ENCODE results near the gene LRPAP1. TPM values are rescaled to one million over a fixed set of nuclear protein-coding genes. Genes with fewer than 3 reads are reported as not detected.

Gene LRPAP1
- total RNA-seq, 2 donors from 2014 or later, result 82.5 to 93.9 TPM

DNA sequence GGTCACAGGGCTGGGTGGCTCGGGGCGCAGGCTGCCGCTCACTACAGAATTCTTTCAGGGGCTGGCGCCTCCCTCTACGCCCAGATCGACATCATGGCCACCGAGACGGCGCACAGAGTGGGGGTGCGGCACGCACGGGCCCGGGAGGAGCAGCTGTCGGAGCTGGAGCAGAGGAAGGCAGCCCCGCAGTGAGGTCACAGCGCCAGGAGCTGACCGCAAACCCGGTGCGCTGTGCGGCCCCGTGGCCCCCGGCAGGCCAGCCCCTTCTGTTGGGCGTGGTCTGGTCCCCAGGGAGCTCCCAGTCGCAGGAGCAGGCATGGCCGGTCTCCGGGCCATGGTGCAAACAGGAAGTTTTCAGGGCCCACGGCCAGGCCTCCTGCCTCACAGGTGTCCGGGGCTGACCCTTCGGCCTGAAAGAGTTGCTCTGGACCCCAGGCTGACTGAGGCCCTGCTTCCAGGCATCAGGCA, 31.6 kb downstream of the LRPAP1 start:
- ATAC-seq (no peak), DNase-seq (no peak)
- H3K27ac ChIP-seq, result no peak overlapping the region
- intact Hi-C loops (cut with DNase I), result no loop called here
- TF ChIP-seq, protein P1, sequence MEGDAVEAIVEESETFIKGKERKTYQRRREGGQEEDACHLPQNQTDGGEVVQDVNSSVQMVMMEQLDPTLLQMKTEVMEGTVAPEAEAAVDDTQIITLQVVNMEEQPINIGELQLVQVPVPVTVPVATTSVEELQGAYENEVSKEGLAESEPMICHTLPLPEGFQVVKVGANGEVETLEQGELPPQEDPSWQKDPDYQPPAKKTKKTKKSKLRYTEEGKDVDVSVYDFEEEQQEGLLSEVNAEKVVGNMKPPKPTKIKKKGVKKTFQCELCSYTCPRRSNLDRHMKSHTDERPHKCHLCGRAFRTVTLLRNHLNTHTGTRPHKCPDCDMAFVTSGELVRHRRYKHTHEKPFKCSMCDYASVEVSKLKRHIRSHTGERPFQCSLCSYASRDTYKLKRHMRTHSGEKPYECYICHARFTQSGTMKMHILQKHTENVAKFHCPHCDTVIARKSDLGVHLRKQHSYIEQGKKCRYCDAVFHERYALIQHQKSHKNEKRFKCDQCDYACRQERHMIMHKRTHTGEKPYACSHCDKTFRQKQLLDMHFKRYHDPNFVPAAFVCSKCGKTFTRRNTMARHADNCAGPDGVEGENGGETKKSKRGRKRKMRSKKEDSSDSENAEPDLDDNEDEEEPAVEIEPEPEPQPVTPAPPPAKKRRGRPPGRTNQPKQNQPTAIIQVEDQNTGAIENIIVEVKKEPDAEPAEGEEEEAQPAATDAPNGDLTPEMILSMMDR (IDR thresholded peaks at IDR 0.05), result no peak
- no peak for TF ChIP-seq POLR2A (IDR thresholded peaks at IDR 0.05)
- no peaks in the 10 kb centered on the region for H3K9me3 ChIP-seq
- H3K27me3 ChIP-seq, result no peaks in the 10 kb centered on the region
- H3K36me3 ChIP-seq (replicated peaks in 1 of 2; ENCODE audit: insufficient read depth in 1 of 2, low read depth in 2 of 2), result peaks cover 0 to 1% of the 10 kb centered on the region in 2 donors
- WGBS, 2 donors, result 91 to 97% methylated on average over 5 to 24 of the region's 29 CpGs
- no peak overlapping the region for H3K4me3 ChIP-seq
- H3K4me1 ChIP-seq, result no peaks in the 10 kb centered on the region

DNA sequence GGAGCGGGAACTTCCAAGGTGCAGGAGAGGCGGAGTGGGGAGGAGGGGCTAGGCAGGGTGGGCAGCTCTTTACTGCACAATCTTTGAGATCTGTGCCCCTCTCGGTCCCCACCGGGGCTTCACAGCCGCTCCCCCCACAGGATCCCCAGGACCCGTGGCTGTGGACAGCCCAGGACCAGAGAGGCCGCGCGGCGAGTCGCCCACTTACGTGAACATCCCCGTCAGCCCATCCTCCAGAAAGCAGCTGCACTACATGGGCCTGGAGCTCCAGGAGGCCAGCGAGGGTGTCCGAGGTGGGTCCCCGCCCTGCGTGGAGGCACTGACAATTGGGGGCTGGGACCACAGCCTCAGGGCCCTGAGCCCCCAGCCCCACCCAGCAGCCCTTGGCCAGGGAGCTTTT, 32.1 kb downstream of the LRPAP1 start:
- H3K9me3 ChIP-seq, result no peaks in the 10 kb centered on the region
- TF ChIP-seq, protein P1 (IDR thresholded peaks at IDR 0.05), result no peak
- no peak overlapping the region for H3K27ac ChIP-seq
- no peaks in the 10 kb centered on the region for H3K4me1 ChIP-seq
- 95% methylated on average over 10 to 16 of the region's 17 CpGs for WGBS, 2 donors
- H3K27me3 ChIP-seq, result no peaks in the 10 kb centered on the region
- H3K36me3 ChIP-seq (replicated peaks in 1 of 2; ENCODE audit: insufficient read depth in 1 of 2, low read depth in 2 of 2), result no peaks in the 10 kb centered on the region
- DNase-seq (no peak), ATAC-seq (no peak)
- intact Hi-C loops (cut with DNase I), result no loop called here
- H3K4me3 ChIP-seq, result no peak overlapping the region

DNA sequence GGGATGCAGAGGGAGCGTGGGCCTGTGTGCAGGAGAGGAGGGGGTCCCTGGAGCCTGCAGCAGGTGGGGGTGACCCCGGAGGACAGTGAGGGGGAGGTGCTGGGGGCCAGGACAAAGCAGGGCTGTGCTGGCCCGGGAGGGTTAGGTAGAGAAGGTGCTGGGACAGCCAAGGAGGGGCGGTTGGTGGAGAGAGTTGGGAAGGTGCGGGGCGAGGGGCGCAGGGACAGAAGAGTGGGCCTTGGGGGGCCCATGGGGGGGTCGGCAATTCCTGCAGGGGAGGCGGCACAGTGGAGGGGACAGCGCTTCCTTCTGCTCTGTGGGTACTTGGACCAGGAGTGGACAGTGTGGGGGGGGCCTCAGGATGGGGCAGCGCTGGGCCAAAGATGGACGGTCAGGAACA, 32.5 kb downstream of the LRPAP1 start:
- H3K4me3 ChIP-seq, result no peak overlapping the region
- H3K27ac ChIP-seq, result no peak overlapping the region
- H3K36me3 ChIP-seq (replicated peaks in 1 of 2; ENCODE audit: insufficient read depth in 1 of 2, low read depth in 2 of 2), result no peaks in the 10 kb centered on the region
- ATAC-seq (no peak), DNase-seq (no peak)
- no peaks in the 10 kb centered on the region for H3K4me1 ChIP-seq
- intact Hi-C loops (cut with DNase I), result no loop called here
- no peak for TF ChIP-seq POLR2A (IDR thresholded peaks at IDR 0.05)
- TF ChIP-seq, protein P1 (IDR thresholded peaks at IDR 0.05), result no peak
- no peaks in the 10 kb centered on the region for H3K27me3 ChIP-seq
- no peaks in the 10 kb centered on the region for H3K9me3 ChIP-seq
- WGBS, 2 donors, result 88 to 93% methylated on average over 12 of the region's 12 CpGs

DNA sequence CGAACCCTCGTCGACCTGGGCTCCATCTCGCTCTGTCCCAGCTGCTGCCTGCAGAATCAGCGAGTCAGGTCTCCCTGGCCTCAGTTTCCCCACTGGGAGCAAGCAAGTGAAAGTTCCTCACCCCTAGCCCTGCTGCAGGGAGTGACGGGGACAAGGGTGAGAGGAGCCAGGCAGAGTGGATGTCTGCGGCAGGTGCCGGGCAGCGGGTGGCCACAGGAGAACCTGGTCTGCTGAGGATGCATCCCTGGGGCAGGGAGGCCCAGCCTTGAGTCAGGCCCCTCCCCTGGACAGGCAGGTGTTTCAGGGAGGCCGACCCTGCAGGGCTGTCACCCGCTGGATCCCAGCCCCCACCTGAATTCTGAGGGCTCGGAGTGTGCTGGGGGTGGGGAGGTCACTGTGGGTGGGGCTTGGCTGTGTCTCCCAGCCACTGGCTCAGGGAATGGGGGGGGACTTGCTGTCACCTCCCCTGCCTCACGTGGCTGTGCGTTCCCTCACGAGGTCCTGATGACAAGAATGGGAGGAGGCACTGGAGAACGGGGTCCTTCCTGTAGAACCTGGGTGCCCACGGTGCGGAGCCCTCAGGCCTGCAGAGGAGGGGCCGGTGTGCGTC, 33.2 kb downstream of the LRPAP1 start:
- no peaks in the 10 kb centered on the region for H3K27me3 ChIP-seq
- H3K36me3 ChIP-seq (replicated peaks in 1 of 2; ENCODE audit: insufficient read depth in 1 of 2, low read depth in 2 of 2), result no peaks in the 10 kb centered on the region
- TF ChIP-seq, protein P1 (IDR thresholded peaks at IDR 0.05), result no peak
- no peak for TF ChIP-seq POLR2A (IDR thresholded peaks at IDR 0.05)
- H3K4me1 ChIP-seq, result no peaks in the 10 kb centered on the region
- WGBS, 2 donors, result 76 to 85% methylated on average over 8 to 18 of the region's 20 CpGs
- no peak for ATAC-seq
- no peak for DNase-seq
- H3K4me3 ChIP-seq, result no peak overlapping the region
- no peak overlapping the region for H3K27ac ChIP-seq
- intact Hi-C loops (cut with DNase I), result no loop called here
- no peaks in the 10 kb centered on the region for H3K9me3 ChIP-seq

DNA sequence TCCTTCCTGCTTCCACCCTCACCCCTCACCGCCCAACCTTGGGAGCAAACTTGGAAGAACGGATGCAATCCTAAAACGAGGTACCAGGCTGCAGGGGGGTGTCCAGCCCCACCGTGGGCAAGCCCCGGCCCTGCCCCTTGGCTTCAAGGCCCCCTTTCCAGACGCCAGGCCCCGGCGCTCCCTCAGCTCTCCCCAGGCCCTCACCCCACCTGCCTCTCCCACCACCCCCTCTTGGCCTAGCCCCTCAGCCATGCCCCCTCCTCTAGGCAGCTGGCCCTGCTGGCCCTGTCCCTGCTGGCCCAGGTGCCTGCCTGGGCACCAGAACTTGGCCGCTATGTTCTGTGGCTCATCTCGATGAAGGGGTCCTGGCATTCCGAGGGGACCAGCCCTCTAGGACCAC, 33.8 kb downstream of the LRPAP1 start:
- ATAC-seq (no peak), DNase-seq (no peak)
- intact Hi-C loops (cut with DNase I), result no loop called here
- Histone ChIP-seq H3K36me3 (replicated peaks in 1 of 2; ENCODE audit: insufficient read depth in 1 of 2, low read depth in 2 of 2) (no peaks in the 10 kb centered on the region), H3K4me1 (no peaks in the 10 kb centered on the region), H3K27ac (no peak overlapping the region), H3K4me3 (no peak overlapping the region), H3K27me3 (no peaks in the 10 kb centered on the region), H3K9me3 (no peaks in the 10 kb centered on the region)
- TF ChIP-seq, protein P1 (IDR thresholded peaks at IDR 0.05), result no peak
- no peak for TF ChIP-seq POLR2A (IDR thresholded peaks at IDR 0.05)
- WGBS, 2 donors, result 84 to 87% methylated on average over 11 of the region's 11 CpGs

Measured in body of pancreas (tissue), 4 donors.